Panc1 (cell line): ENCODE results near the gene LMNTD1. TPM values are rescaled to one million over a fixed set of nuclear protein-coding genes. Genes with fewer than 3 reads are reported as not detected.

Experiments
- ATAC-seq: fragments of 200-7000 bp; cut with Tn5 transposase; 2 replicates; pipeline ENCODE4 v1.9.1; 2020; ENCODE audit warnings: mild to moderate bottlenecking, moderate library complexity
- BruUV-seq: library from RNA; stranded (reverse); fragments of 400-500 nt; replicated peaks from 2 replicates; lab custom pipeline; 2021; lab: Mats Ljungman, UMichigan
- CTCF ChIA-PET: fragments of 300-600 bp; sonication (Branson Sonifier 250); formaldehyde crosslinking; loops from one replicate; lab custom pipeline; 2022; ENCODE audit warnings: antibody characterized with exemption; lab: Charles Lee
- POLR2A ChIA-PET: fragments of 300-600 bp; sonication (Branson Sonifier 250); formaldehyde crosslinking; loops from one replicate; lab custom pipeline; 2022; ENCODE audit warnings: antibody characterized with exemption; lab: Charles Lee
- DNase-seq: peaks from one replicate; pipeline ENCODE4 v3.0.0-alpha.2; 2010; ENCODE audit warnings: low read depth, low spot score
- H3K27ac ChIP-seq: 2 replicates; pipeline ENCODE4 v1.5.1; 2011; ENCODE audit warnings: mild to moderate bottlenecking, low read length, inconsistent platforms
- H3K27me3 ChIP-seq: fragments of 200-500 bp; sonication (Bioruptor generic); 2 replicates; pipeline ENCODE4 v1.6.0; 2014; ENCODE audit warnings: low read length, inconsistent platforms; ENCODE audit not compliant: control insufficient read depth, insufficient read depth
- H3K36me3 ChIP-seq: fragments of 200-500 bp; sonication (Bioruptor generic); 2 replicates; pipeline ENCODE4 v1.5.1; 2014; ENCODE audit warnings: inconsistent platforms, mild to moderate bottlenecking, low read length, moderate library complexity; ENCODE audit not compliant: control insufficient read depth, insufficient read depth
- H3K4me1 ChIP-seq: 2 replicates; pipeline ENCODE4 v1.5.1; 2011; ENCODE audit warnings: inconsistent platforms, mild to moderate bottlenecking, low read length, moderate library complexity; ENCODE audit not compliant: control insufficient read depth, insufficient read depth
- H3K4me3 ChIP-seq, 2 experiments: 2 replicates each; pipeline ENCODE4 v1.5.1; 2011 to 2012; ENCODE audit warnings: low read depth in 2 of 2, low read length in 2 of 2, mild to moderate bottlenecking in 2 of 2, inconsistent platforms in 1 of 2, moderate library complexity in 1 of 2
- H3K9me3 ChIP-seq: fragments of 200-500 bp; sonication (Bioruptor generic); 2 replicates; pipeline ENCODE4 v1.5.1; 2014; ENCODE audit warnings: low read depth, mild to moderate bottlenecking, inconsistent platforms, low read length, moderate library complexity; ENCODE audit not compliant: control insufficient read depth, insufficient read depth
- POLR2AphosphoS5 ChIP-seq: IDR thresholded peaks from 2 replicates; pipeline ENCODE4 v1.6.1; 2012; ENCODE audit warnings: mild to moderate bottlenecking, low read depth, low read length, moderate library complexity
- SIN3A ChIP-seq: IDR thresholded peaks from 2 replicates; pipeline ENCODE4 v1.6.1; 2012; ENCODE audit warnings: low read depth, mild to moderate bottlenecking, low read length, moderate library complexity, borderline replicate concordance; ENCODE audit not compliant: insufficient read depth
- TCF7L2 ChIP-seq: IDR thresholded peaks from 2 replicates; pipeline ENCODE4 v1.6.1; 2011; ENCODE audit warnings: mild to moderate bottlenecking, low read depth, low read length, inconsistent platforms
- in situ Hi-C: cut with HindIII; loops from 2 replicates; pipeline ENCODE4 v1.10.0; 2016; ENCODE audit warnings: low sequenced_read_pairs, low pct_unique_long_range_greater_than_20kb
- intact Hi-C: fragments of 100-400 bp; cut with micrococcal nuclease; formaldehyde crosslinking; loops from one replicate; pipeline ENCODE4 v1.10.0; 2022; ENCODE audit not compliant: unreplicated experiment
- total RNA-seq: library from RNA; stranded (reverse); gene quantifications from one replicate; pipeline ENCODE4 v1.2.1, GENCODE V29; 2021; ENCODE audit not compliant: unreplicated experiment
- TF ChIP-seq, protein P1 (sequence below): fragments of 450-650 bp; IDR thresholded peaks from 2 replicates; pipeline ENCODE4 v1.5.1; 2017; ENCODE audit warnings: mild to moderate bottlenecking
- TF ChIP-seq, protein P2 (sequence below), 2 experiments: IDR thresholded peaks; 2 replicates each; pipeline ENCODE4 v1.6.1; 2011 to 2012; ENCODE audit warnings: low read depth in 2 of 2, control low read depth in 1 of 2, low read length in 1 of 2, mild to moderate bottlenecking in 1 of 2, moderate library complexity in 1 of 2; ENCODE audit not compliant: insufficient read depth in 1 of 2

Gene LMNTD1
- total RNA-seq, 1 experiment from 2014 or later, result 0.13 TPM

DNA sequence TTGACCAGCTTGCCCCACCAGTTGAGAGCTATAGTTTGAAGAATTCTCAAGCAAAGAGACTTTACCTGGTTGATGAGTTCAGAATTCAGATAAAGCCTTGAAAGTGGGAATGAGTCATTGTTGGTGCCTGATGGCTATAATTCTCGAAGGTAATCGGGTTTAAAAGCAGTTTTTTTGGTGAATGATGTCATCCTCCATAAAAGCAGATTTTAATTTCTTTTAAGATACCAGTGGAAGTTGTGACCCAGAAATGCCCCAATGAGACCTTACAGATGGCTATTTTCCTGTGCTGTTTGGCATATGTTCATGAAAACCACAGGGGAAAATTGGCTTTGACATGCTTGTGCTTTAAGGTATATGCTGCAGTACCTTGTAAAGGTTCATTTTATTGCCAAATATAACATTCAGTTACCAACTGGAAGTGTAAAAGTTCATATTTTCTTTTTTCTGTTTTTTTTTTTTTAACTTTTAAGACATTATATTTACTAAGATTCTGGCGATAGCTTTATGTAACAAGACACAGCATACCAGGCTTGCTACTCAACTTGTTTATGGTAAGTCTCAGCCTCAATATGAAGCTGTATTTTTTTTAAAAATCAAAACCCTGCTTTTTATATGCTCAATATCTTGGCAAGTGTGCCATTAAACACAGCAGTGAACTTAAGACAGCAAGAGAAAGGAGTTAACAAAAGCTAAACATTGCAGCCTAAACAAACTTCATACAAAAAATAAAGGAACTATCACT is 119.3 kb downstream of the LMNTD1 start:
- Histone ChIP-seq H3K9me3 (no peaks in the 10 kb centered on the region), H3K4me1 (peaks cover 3% of the 10 kb centered on the region; the same call in 1 of the 2 replicates), H3K27me3 (no peaks in the 10 kb centered on the region), H3K4me3 (no peak overlapping the region), H3K36me3 (no peaks in the 10 kb centered on the region), H3K27ac (no peak overlapping the region)
- ChIA-PET POLR2A (interaction anchor here (0.7 kb wide), 1 partner anchor 356 kb away, joined by 4 read pairs; no protein-coding TSS in a partner anchor), CTCF (interaction anchor here (0.7 kb wide), 1 partner anchor 804 kb away, joined by 4 read pairs; no protein-coding TSS in a partner anchor)
- ATAC-seq (no peak), DNase-seq (no peak)
- intact Hi-C loops (loop anchor here (10.0 kb wide), 1 partner anchor 331 kb away; no protein-coding TSS in a partner anchor), in situ Hi-C loops (no loop called here)
- BruUV-seq, result no TSS peak
- TF ChIP-seq, protein P1, sequence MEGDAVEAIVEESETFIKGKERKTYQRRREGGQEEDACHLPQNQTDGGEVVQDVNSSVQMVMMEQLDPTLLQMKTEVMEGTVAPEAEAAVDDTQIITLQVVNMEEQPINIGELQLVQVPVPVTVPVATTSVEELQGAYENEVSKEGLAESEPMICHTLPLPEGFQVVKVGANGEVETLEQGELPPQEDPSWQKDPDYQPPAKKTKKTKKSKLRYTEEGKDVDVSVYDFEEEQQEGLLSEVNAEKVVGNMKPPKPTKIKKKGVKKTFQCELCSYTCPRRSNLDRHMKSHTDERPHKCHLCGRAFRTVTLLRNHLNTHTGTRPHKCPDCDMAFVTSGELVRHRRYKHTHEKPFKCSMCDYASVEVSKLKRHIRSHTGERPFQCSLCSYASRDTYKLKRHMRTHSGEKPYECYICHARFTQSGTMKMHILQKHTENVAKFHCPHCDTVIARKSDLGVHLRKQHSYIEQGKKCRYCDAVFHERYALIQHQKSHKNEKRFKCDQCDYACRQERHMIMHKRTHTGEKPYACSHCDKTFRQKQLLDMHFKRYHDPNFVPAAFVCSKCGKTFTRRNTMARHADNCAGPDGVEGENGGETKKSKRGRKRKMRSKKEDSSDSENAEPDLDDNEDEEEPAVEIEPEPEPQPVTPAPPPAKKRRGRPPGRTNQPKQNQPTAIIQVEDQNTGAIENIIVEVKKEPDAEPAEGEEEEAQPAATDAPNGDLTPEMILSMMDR, result no peak
- TF ChIP-seq SIN3A (no peak), TCF7L2 (no peak), POLR2AphosphoS5 (no peak)
- TF ChIP-seq, protein P2, sequence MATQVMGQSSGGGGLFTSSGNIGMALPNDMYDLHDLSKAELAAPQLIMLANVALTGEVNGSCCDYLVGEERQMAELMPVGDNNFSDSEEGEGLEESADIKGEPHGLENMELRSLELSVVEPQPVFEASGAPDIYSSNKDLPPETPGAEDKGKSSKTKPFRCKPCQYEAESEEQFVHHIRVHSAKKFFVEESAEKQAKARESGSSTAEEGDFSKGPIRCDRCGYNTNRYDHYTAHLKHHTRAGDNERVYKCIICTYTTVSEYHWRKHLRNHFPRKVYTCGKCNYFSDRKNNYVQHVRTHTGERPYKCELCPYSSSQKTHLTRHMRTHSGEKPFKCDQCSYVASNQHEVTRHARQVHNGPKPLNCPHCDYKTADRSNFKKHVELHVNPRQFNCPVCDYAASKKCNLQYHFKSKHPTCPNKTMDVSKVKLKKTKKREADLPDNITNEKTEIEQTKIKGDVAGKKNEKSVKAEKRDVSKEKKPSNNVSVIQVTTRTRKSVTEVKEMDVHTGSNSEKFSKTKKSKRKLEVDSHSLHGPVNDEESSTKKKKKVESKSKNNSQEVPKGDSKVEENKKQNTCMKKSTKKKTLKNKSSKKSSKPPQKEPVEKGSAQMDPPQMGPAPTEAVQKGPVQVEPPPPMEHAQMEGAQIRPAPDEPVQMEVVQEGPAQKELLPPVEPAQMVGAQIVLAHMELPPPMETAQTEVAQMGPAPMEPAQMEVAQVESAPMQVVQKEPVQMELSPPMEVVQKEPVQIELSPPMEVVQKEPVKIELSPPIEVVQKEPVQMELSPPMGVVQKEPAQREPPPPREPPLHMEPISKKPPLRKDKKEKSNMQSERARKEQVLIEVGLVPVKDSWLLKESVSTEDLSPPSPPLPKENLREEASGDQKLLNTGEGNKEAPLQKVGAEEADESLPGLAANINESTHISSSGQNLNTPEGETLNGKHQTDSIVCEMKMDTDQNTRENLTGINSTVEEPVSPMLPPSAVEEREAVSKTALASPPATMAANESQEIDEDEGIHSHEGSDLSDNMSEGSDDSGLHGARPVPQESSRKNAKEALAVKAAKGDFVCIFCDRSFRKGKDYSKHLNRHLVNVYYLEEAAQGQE (IDR thresholded peaks at IDR 0.05; ENCODE audit: insufficient read depth in 1 of 2, low read depth in 2 of 2, low read length in 1 of 2), result no peak

DNA sequence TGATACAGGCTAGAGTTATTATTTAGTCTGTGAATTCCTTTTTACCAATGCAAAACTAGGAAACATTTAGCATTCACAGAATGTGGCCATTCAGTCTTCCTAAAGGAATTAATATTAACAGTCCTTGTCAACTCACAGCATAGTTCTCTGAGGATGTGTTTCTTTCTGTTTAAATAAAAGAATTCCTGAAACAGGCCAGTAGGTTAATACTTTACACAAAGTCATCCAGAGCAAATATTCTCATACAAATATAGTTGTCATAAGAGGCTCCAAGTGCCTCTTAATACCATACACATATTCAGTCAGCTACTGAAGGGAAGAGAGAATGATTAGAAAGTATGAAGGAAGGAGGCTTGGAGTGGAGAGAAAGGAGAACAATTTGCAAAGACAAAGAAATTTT is 120.1 kb downstream of the LMNTD1 start:
- in situ Hi-C loops, result no loop called here
- intact Hi-C loops, result loop anchor here (10.0 kb wide), 1 partner anchor 332 kb away; no protein-coding TSS in a partner anchor
- TF ChIP-seq TCF7L2 (no peak), SIN3A (no peak), POLR2AphosphoS5 (no peak)
- TF ChIP-seq, protein P2 (IDR thresholded peaks at IDR 0.05; ENCODE audit: insufficient read depth in 1 of 2, low read depth in 2 of 2, low read length in 1 of 2), result no peak
- TF ChIP-seq, protein P1, result no peak
- Histone ChIP-seq H3K36me3 (no peaks in the 10 kb centered on the region), H3K4me1 (peaks cover 3% of the 10 kb centered on the region; the same call in 1 of the 2 replicates), H3K4me3 (no peak overlapping the region), H3K27me3 (no peaks in the 10 kb centered on the region), H3K9me3 (no peaks in the 10 kb centered on the region), H3K27ac (no peak overlapping the region)
- ChIA-PET CTCF (no interaction called here), POLR2A (no interaction called here)
- no TSS peak for BruUV-seq
- ATAC-seq (no peak), DNase-seq (no peak)
